Hepatocyte (in vitro differentiated cells): ENCODE measurements around the gene TMOD2. TPM values are rescaled to one million over a fixed set of nuclear protein-coding genes. Genes with fewer than 3 reads are reported as not detected.

Source experiments
- DNase-seq: peaks from one replicate; pipeline ENCODE4 v3.0.0-alpha.2; 2016; ENCODE audit warnings: low spot score
- H2AFZ ChIP-seq: fragments of 200-600 bp; sonication (generic); 2 replicates; pipeline ENCODE4 v1.6.0; 2016; ENCODE audit warnings: antibody characterized with exemption, mild to moderate bottlenecking
- H3K27ac ChIP-seq: fragments of 200-600 bp; sonication (generic); 2 replicates; pipeline ENCODE4 v1.5.1; 2016; ENCODE audit warnings: mild to moderate bottlenecking
- H3K27me3 ChIP-seq: fragments of 200-600 bp; sonication (generic); 2 replicates; pipeline ENCODE4 v1.6.1; 2016
- H3K36me3 ChIP-seq: fragments of 200-600 bp; sonication (generic); replicated peaks from 2 replicates; pipeline ENCODE4 v1.5.1; 2016; ENCODE audit warnings: low read depth; ENCODE audit not compliant: insufficient read depth
- H3K4me1 ChIP-seq: fragments of 200-600 bp; sonication (generic); 2 replicates; pipeline ENCODE4 v1.5.1; 2016; ENCODE audit warnings: mild to moderate bottlenecking, moderate library complexity; ENCODE audit not compliant: insufficient read depth
- H3K4me2 ChIP-seq: fragments of 200-600 bp; sonication (generic); 2 replicates; pipeline ENCODE4 v1.6.0; 2016
- H3K4me3 ChIP-seq: fragments of 200-600 bp; sonication (generic); 2 replicates; pipeline ENCODE4 v1.5.1; 2016; ENCODE audit warnings: mild to moderate bottlenecking
- H3K79me2 ChIP-seq: fragments of 200-600 bp; sonication (generic); 2 replicates; pipeline ENCODE4 v1.6.0; 2017; ENCODE audit warnings: mild to moderate bottlenecking
- H3K9me2 ChIP-seq: fragments of 200-600 bp; sonication (generic); replicated peaks from 2 replicates; pipeline ENCODE4 v1.6.0; 2017; ENCODE audit warnings: mild to moderate bottlenecking; ENCODE audit not compliant: insufficient read depth
- H3K9me3 ChIP-seq: fragments of 200-600 bp; sonication (generic); 2 replicates; pipeline ENCODE4 v1.5.1; 2016; ENCODE audit warnings: low read depth, mild to moderate bottlenecking
- H4K20me1 ChIP-seq: fragments of 200-600 bp; sonication (generic); 2 replicates; pipeline ENCODE4 v1.6.0; 2016; ENCODE audit warnings: mild to moderate bottlenecking; ENCODE audit not compliant: insufficient read depth, poor library complexity, severe bottlenecking
- CTCF ChIP-seq: fragments of 200-600 bp; sonication (generic); IDR thresholded peaks from 2 replicates; pipeline ENCODE4 v1.5.1; 2016; ENCODE audit warnings: antibody characterized with exemption, mild to moderate bottlenecking; ENCODE audit not compliant: poor library complexity
- EZH2 ChIP-seq: fragments of 200-600 bp; sonication (generic); IDR thresholded peaks from 2 replicates; pipeline ENCODE4 v1.6.1; 2016; ENCODE audit warnings: antibody characterized with exemption, mild to moderate bottlenecking, borderline replicate concordance
- EZH2phosphoT487 ChIP-seq: fragments of 200-600 bp; sonication (generic); IDR thresholded peaks from one replicate; pipeline ENCODE4 v1.6.1; 2018; ENCODE audit warnings: antibody characterized with exemption, mild to moderate bottlenecking, low read depth, moderate library complexity; ENCODE audit not compliant: unreplicated experiment, severe bottlenecking
- WGBS: methylation state at CpG from one replicate; pipeline ENCODE4 v1.1.6; 2016; ENCODE audit warnings: low lambda C conversion rate; ENCODE audit errors: missing lambda C conversion rate; 5-methylcytosine and 5-hydroxymethylcytosine counted together
- polyA plus RNA-seq: library from polyadenylated mRNA; unstranded; fragments of >200 nt; fragmentation: Nextera tagmentation; extraction: Ambion mirVana; gene quantifications from 2 replicates; pipeline ENCODE4 v1.2.1, GENCODE V29; 2016
- total RNA-seq: library from RNA; depleted of rRNA; stranded (reverse); fragments of >200 nt; gene quantifications from 2 replicates; pipeline ENCODE4 v1.2.3, GENCODE V29; 2014

The TMOD2 gene
- total and polyA plus RNA-seq, 2 experiments from 2014 or later = 1.7 to 2.9 TPM

GRCh38 chr15:51736069-51736468, 15.3 kb upstream of the TMOD2 start:
- H3K9me3 ChIP-seq = no peaks in the 10 kb centered on the region
- TF ChIP-seq CTCF (no peak), EZH2 (no peak), EZH2phosphoT487 (no peak)
- no peaks in the 10 kb centered on the region for H3K79me2 ChIP-seq
- no peaks in the 10 kb centered on the region for H4K20me1 ChIP-seq
- H3K4me2 ChIP-seq = peak overlapping the region; percentile 94
- H3K27ac ChIP-seq = no peak overlapping the region
- H3K4me3 ChIP-seq = no peak overlapping the region
- no peaks in the 10 kb centered on the region for H3K36me3 ChIP-seq
- H3K4me1 ChIP-seq = peaks cover 6% of the 10 kb centered on the region
- no peak for DNase-seq
- H2AFZ ChIP-seq = no peak overlapping the region
- H3K27me3 ChIP-seq = peaks cover 19% of the 10 kb centered on the region
- 76% methylated on average over 3 of the region's 3 CpGs for WGBS
- H3K9me2 ChIP-seq = no peaks in the 10 kb centered on the region

GRCh38 chr15:51736751-51737521, 14.5 kb upstream of the TMOD2 start:
- no peaks in the 10 kb centered on the region for H3K9me2 ChIP-seq
- peak; percentile 41 for DNase-seq
- no peaks in the 10 kb centered on the region for H4K20me1 ChIP-seq
- H3K27me3 ChIP-seq = peaks cover 19% of the 10 kb centered on the region
- no peaks in the 10 kb centered on the region for H3K9me3 ChIP-seq
- peaks cover 6% of the 10 kb centered on the region for H3K4me1 ChIP-seq
- H3K4me3 ChIP-seq = peak overlapping the region; percentile 75
- no peaks in the 10 kb centered on the region for H3K79me2 ChIP-seq
- H3K4me2 ChIP-seq = peak overlapping the region; percentile 94
- H3K36me3 ChIP-seq = no peaks in the 10 kb centered on the region
- H2AFZ ChIP-seq = peak overlapping the region; percentile 94
- H3K27ac ChIP-seq = no peak overlapping the region
- 6% methylated on average over 43 of the region's 69 CpGs for WGBS
- TF ChIP-seq EZH2phosphoT487 (no peak), CTCF (no peak), EZH2 (no peak)

- 5% methylated on average over 35 of the region's 67 CpGs for WGBS
- H4K20me1 ChIP-seq = no peaks in the 10 kb centered on the region
- H3K9me2 ChIP-seq = no peaks in the 10 kb centered on the region
- H3K36me3 ChIP-seq = no peaks in the 10 kb centered on the region
- peaks cover 19% of the 10 kb centered on the region for H3K27me3 ChIP-seq
- H3K4me2 ChIP-seq = peak within 1 kb of the TSS; percentile 94
- peak; percentile 61 for DNase-seq
- peak within 1 kb of the TSS; percentile 94 for H2AFZ ChIP-seq
- H3K79me2 ChIP-seq = no peaks in the 10 kb centered on the region
- H3K4me1 ChIP-seq = peaks cover 6% of the 10 kb centered on the region
- H3K9me3 ChIP-seq = no peaks in the 10 kb centered on the region
- no peak for TF ChIP-seq EZH2
- TF ChIP-seq CTCF = no peak
- TF ChIP-seq EZH2phosphoT487 = no peak
- H3K27ac ChIP-seq = no peak within 1 kb of the TSS
- H3K4me3 ChIP-seq = peak within 1 kb of the TSS; percentile 75
Measured at GRCh38 chr15:51737522-51738305, 13.7 kb upstream of the TMOD2 start, which contains the start of gene LYSMD2. Gene LYSMD2 (minus strand): TSS chr15:51737655. CDS start chr15:51737622, 33 bp downstream.
